HG03354 (cell line): ENCODE results near the gene MGST2.

Experiments used
- ATAC-seq: cut with Tn5 transposase; IDR thresholded peaks from one replicate; pipeline ENCODE4 v1.9.1; 2021; ENCODE audit warnings: mild to moderate bottlenecking; ENCODE audit not compliant: unreplicated experiment, poor library complexity, severe bottlenecking

MGST2 gene

GRCh38 chr4:139668036-139668435 is 2.4 kb downstream of the MGST2 start:
- ATAC-seq, result no peak

- ATAC-seq, result no peak
Measured at GRCh38 chr4:139668658-139669201, 3.1 kb downstream of the MGST2 start.

- no peak for ATAC-seq
Measured at GRCh38 chr4:139669335-139669734, 3.7 kb downstream of the MGST2 start.

- ATAC-seq, result no peak
Measured at GRCh38 chr4:139669890-139670289, 4.3 kb downstream of the MGST2 start.

GRCh38 chr4:139670775-139671174 is 5.2 kb downstream of the MGST2 start:
- no peak for ATAC-seq

- ATAC-seq, result no peak
Measured at GRCh38 chr4:139672215-139672614, 6.6 kb downstream of the MGST2 start.

- no peak for ATAC-seq
Measured at GRCh38 chr4:139672732-139673131, 7.1 kb downstream of the MGST2 start.

GRCh38 chr4:139674875-139675550 is 9.4 kb downstream of the MGST2 start:
- ATAC-seq, result peak; percentile 68

- ATAC-seq, result no peak
Measured at GRCh38 chr4:139675651-139676050, 10.0 kb downstream of the MGST2 start.

GRCh38 chr4:139676365-139676764 is 10.7 kb downstream of the MGST2 start:
- ATAC-seq, result no peak

GRCh38 chr4:139676913-139677585 is 11.4 kb downstream of the MGST2 start:
- no peak for ATAC-seq

- ATAC-seq, result no peak
Measured at GRCh38 chr4:139682309-139682708, 16.7 kb downstream of the MGST2 start.

GRCh38 chr4:139682741-139683151 is 17.1 kb downstream of the MGST2 start:
- ATAC-seq, result no peak

GRCh38 chr4:139684351-139684750 is 18.7 kb downstream of the MGST2 start:
- ATAC-seq, result no peak

- no peak for ATAC-seq
Measured at GRCh38 chr4:139685180-139685579, 19.6 kb downstream of the MGST2 start.

GRCh38 chr4:139686130-139686529 is 20.5 kb downstream of the MGST2 start:
- ATAC-seq, result no peak

- ATAC-seq, result no peak
Measured at GRCh38 chr4:139686988-139687387, 21.4 kb downstream of the MGST2 start.

GRCh38 chr4:139689093-139689722 is 23.6 kb downstream of the MGST2 start:
- no peak for ATAC-seq

GRCh38 chr4:139690419-139690818 is 24.8 kb downstream of the MGST2 start:
- no peak for ATAC-seq

GRCh38 chr4:139692309-139693012 is 26.8 kb downstream of the MGST2 start:
- ATAC-seq, result no peak
